Liver (tissue), 9 donors: ENCODE data around the gene BAG3. TPM values are rescaled to one million over a fixed set of nuclear protein-coding genes. Genes with fewer than 3 reads are reported as not detected.

Experiments
- DNase-seq: peaks from one replicate; pipeline ENCODE4 v3.0.0-alpha.2; 2017; ENCODE audit warnings: low spot score
- H3K27ac ChIP-seq, 2 donors: one replicate each; pipeline ENCODE4 v1.7.0; 2013; ENCODE audit warnings: inconsistent platforms in 2 of 2, low read length in 2 of 2, control low read depth in 1 of 2, low read depth in 1 of 2, mild to moderate bottlenecking in 1 of 2
- H3K27me3 ChIP-seq, 4 donors: one replicate each; pipeline versions ENCODE4 v1.6.1 to v1.7.0; 2013; ENCODE audit warnings: low read length in 3 of 4, inconsistent platforms in 1 of 4, mild to moderate bottlenecking in 1 of 4, moderate library complexity in 1 of 4; ENCODE audit not compliant: control insufficient read depth in 4 of 4, insufficient read depth in 4 of 4
- H3K36me3 ChIP-seq, 4 donors: one replicate each; pipeline versions ENCODE4 v1.6.1 to v1.7.0; 2013; ENCODE audit warnings: low read length in 3 of 4, mild to moderate bottlenecking in 3 of 4, low read depth in 1 of 4, moderate library complexity in 1 of 4; ENCODE audit not compliant: control insufficient read depth in 4 of 4, insufficient read depth in 3 of 4
- H3K4me1 ChIP-seq, 4 donors: one replicate each; pipeline versions ENCODE4 v1.6.1 to v1.7.0; 2013; ENCODE audit warnings: low read length in 3 of 4, mild to moderate bottlenecking in 3 of 4, moderate library complexity in 1 of 4; ENCODE audit not compliant: control insufficient read depth in 4 of 4, insufficient read depth in 4 of 4
- H3K4me3 ChIP-seq, 3 donors: one replicate each; pipeline versions ENCODE4 v1.6.1 to v1.7.0; 2013; ENCODE audit warnings: low read length in 3 of 3, control low read depth in 1 of 3, low read depth in 1 of 3, mild to moderate bottlenecking in 1 of 3
- H3K9ac ChIP-seq, 2 donors: one replicate each; pipeline ENCODE4 v1.7.0; 2013; ENCODE audit warnings: low read length in 2 of 2, mild to moderate bottlenecking in 2 of 2, moderate library complexity in 2 of 2, control low read depth in 1 of 2, low read depth in 1 of 2
- H3K9me3 ChIP-seq, 4 donors: one replicate each; pipeline versions ENCODE4 v1.6.1 to v1.7.0; 2013; ENCODE audit warnings: low read length in 3 of 4; ENCODE audit not compliant: control insufficient read depth in 4 of 4
- ATF3 ChIP-seq: IDR thresholded peaks from 2 replicates; pipeline ENCODE4 v1.6.1; 2016; ENCODE audit warnings: antibody characterized with exemption
- CTCF ChIP-seq: fragments of 150-350 bp; IDR thresholded peaks from 2 replicates; pipeline ENCODE4 v1.5.1; 2017; ENCODE audit warnings: improper control_type of control experiment, low read depth, low read length; ENCODE audit not compliant: missing input control
- EGR1 ChIP-seq, 2 donors: IDR thresholded peaks; 2 replicates each; pipeline ENCODE4 v1.6.1; 2016 to 2018; ENCODE audit warnings: antibody characterized with exemption in 2 of 2, low read depth in 2 of 2
- FOXA1 ChIP-seq: IDR thresholded peaks from 2 replicates; pipeline ENCODE4 v1.6.1; 2016; ENCODE audit warnings: antibody characterized with exemption
- FOXA2 ChIP-seq: IDR thresholded peaks from 2 replicates; pipeline ENCODE4 v1.6.1; 2016; ENCODE audit warnings: antibody characterized with exemption
- GABPA ChIP-seq, 2 donors: IDR thresholded peaks in 1 of 2; conservative IDR thresholded peaks in 1 of 2; 2 replicates each; pipeline ENCODE4 v1.6.1; 2016; ENCODE audit warnings: antibody characterized with exemption in 2 of 2, mild to moderate bottlenecking in 1 of 2, moderate library complexity in 1 of 2
- HNF4A ChIP-seq, 2 donors: conservative IDR thresholded peaks; 2 replicates each; pipeline ENCODE4 v1.6.1; 2016; ENCODE audit warnings: antibody characterized with exemption in 2 of 2, mild to moderate bottlenecking in 2 of 2
- HNF4G ChIP-seq: IDR thresholded peaks from 2 replicates; pipeline ENCODE4 v1.6.1; 2016; ENCODE audit warnings: antibody characterized with exemption
- JUND ChIP-seq, 2 donors: IDR thresholded peaks; 2 replicates each; pipeline ENCODE4 v1.6.1; 2016; ENCODE audit warnings: antibody characterized with exemption in 2 of 2
- MAX ChIP-seq: IDR thresholded peaks from 2 replicates; pipeline ENCODE4 v1.6.1; 2016; ENCODE audit warnings: antibody characterized with exemption
- NR2F2 ChIP-seq: IDR thresholded peaks from 2 replicates; pipeline ENCODE4 v1.6.1; 2016; ENCODE audit warnings: antibody characterized with exemption
- RAD21 ChIP-seq, 2 donors: IDR thresholded peaks; 2 replicates each; pipeline ENCODE4 v1.6.1; 2016; ENCODE audit warnings: antibody characterized with exemption in 2 of 2, mild to moderate bottlenecking in 2 of 2
- REST ChIP-seq: IDR thresholded peaks from 2 replicates; pipeline ENCODE4 v1.6.1; 2016; ENCODE audit warnings: antibody characterized with exemption, mild to moderate bottlenecking
- RXRA ChIP-seq, 2 donors: IDR thresholded peaks; 2 replicates each; pipeline ENCODE4 v1.6.1; 2017 to 2018; ENCODE audit warnings: antibody characterized with exemption in 2 of 2, mild to moderate bottlenecking in 1 of 2
- SP1 ChIP-seq: IDR thresholded peaks from 2 replicates; pipeline ENCODE4 v1.6.1; 2018; ENCODE audit warnings: antibody characterized with exemption, mild to moderate bottlenecking
- TAF1 ChIP-seq: conservative IDR thresholded peaks from 2 replicates; pipeline ENCODE4 v1.6.1; 2016; ENCODE audit warnings: antibody characterized with exemption, mild to moderate bottlenecking
- YY1 ChIP-seq: IDR thresholded peaks from 2 replicates; pipeline ENCODE4 v1.6.1; 2016; ENCODE audit warnings: antibody characterized with exemption, mild to moderate bottlenecking
- ZBTB33 ChIP-seq: IDR thresholded peaks from 2 replicates; pipeline ENCODE4 v1.6.1; 2016; ENCODE audit warnings: antibody characterized with exemption
- WGBS: extraction: QIAGEN DNeasy Blood & Tissue Kit; methylation state at CpG from one replicate; pipeline ENCODE4 v1.1.7; 2013; 5-methylcytosine and 5-hydroxymethylcytosine counted together
- polyA plus RNA-seq, 2 donors: library from polyadenylated mRNA; stranded (reverse) in 1 of 2; unstranded in 1 of 2; fragments of 200-250 nt in 1 of 2; fragments of >200 nt in 1 of 2; fragmentation: Nextera tagmentation in 1 of 2; extraction: Ambion mirVana in 1 of 2; gene quantifications; one replicate each; pipeline versions ENCODE4 v1.2.1 to v1.2.3, GENCODE V29; 2013 to 2015
- total RNA-seq, 2 donors: library from RNA; depleted of rRNA; stranded (reverse); fragments of >200 nt; gene quantifications; one replicate each; pipeline ENCODE4 v1.2.3, GENCODE V29; 2014
- donor health status: healthy.
- donor health status: healthy.
- donor health status: healthy.
- donor health status: healthy.
- donor health status: healthy.

BAG3 gene
- total and polyA plus RNA-seq, 4 donors: 2.2 to 15.1 (median 6.3) TPM

- Histone ChIP-seq H3K27ac (no peak overlapping the region), H3K9me3 (no peaks in the 10 kb centered on the region), H3K9ac (no peak overlapping the region), H3K36me3 (no peaks in the 10 kb centered on the region), H3K4me1 (no peaks in the 10 kb centered on the region), H3K27me3 (no peaks in the 10 kb centered on the region), H3K4me3 (no peak overlapping the region)
- WGBS: 83% methylated on average over 10 of the region's 10 CpGs
- no peak for DNase-seq
- TF ChIP-seq YY1 (no peak), MAX (no peak), CTCF (no peak), GABPA (IDR thresholded peaks at IDR 0.05 in 1 of 2, conservative IDR thresholded peaks at IDR 0.05 in 1 of 2) (no peak), HNF4G (no peak), JUND (IDR thresholded peaks at IDR 0.05) (no peak), FOXA2 (no peak), EGR1 (IDR thresholded peaks at IDR 0.05; ENCODE audit: low read depth in 2 of 2) (no peak), ZBTB33 (no peak), NR2F2 (no peak), RAD21 (IDR thresholded peaks at IDR 0.05) (no peak), RXRA (IDR thresholded peaks at IDR 0.05) (no peak), ATF3 (no peak), TAF1 (no peak), HNF4A (conservative IDR thresholded peaks at IDR 0.05) (no peak), FOXA1 (no peak)
These were observed 30.7 kb upstream of the BAG3 start for GRCh38 chr10:119620241-119621077.

DNA sequence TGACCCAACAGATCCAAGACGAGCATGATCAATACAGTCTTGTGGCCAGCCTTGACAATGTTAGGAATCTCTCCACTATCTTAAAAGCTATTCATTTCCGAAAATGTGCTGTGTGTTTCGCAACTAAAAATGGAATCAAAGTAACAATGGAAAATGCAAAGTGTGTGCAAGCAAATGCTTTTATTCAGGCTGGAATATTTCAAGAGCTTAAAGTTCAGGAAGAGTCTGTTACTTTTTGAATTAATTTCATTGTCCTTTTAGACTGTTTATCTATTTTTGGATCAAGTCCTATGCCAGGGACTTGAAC is 30.1 kb upstream of the BAG3 start:
- Histone ChIP-seq H3K4me3 (no peak overlapping the region), H3K9ac (no peak overlapping the region), H3K27ac (no peak overlapping the region), H3K27me3 (no peaks in the 10 kb centered on the region), H3K36me3 (no peaks in the 10 kb centered on the region), H3K9me3 (no peaks in the 10 kb centered on the region), H3K4me1 (no peaks in the 10 kb centered on the region)
- WGBS: 78% methylated on average over 3 of the region's 3 CpGs
- DNase-seq: no peak
- TF ChIP-seq NR2F2 (no peak), ZBTB33 (no peak), HNF4G (no peak), MAX (no peak), RAD21 (IDR thresholded peaks at IDR 0.05) (no peak), ATF3 (no peak), SP1 (no peak), YY1 (no peak), TAF1 (no peak), GABPA (IDR thresholded peaks at IDR 0.05 in 1 of 2, conservative IDR thresholded peaks at IDR 0.05 in 1 of 2) (no peak), FOXA2 (no peak), JUND (IDR thresholded peaks at IDR 0.05) (no peak), REST (no peak), HNF4A (conservative IDR thresholded peaks at IDR 0.05) (no peak)
